ENCODE data around the gene PVR. TPM values are rescaled to one million over a fixed set of nuclear protein-coding genes. Genes with fewer than 3 reads are reported as not detected.

Gene PVR
- total and polyA plus RNA-seq, 9 of the 15 experiments (the other 6 are each of a cell fraction or from before 2014, with no cell fraction given) = 0.89 to 14.5 (median 9.8) TPM

- CTCF ChIA-PET (ENCODE audit: low intra/inter-chr PET ratio) = interaction anchor here (0.6 kb wide), 1 partner anchor 39 kb away, joined by 3 read pairs; no protein-coding TSS in a partner anchor
- Histone ChIP-seq H3K36me3 (ENCODE audit: control insufficient read depth, insufficient read depth, low read length) (no peaks in the 10 kb centered on the region), H3K27me3 (ENCODE audit: control insufficient read depth in 2 of 2, insufficient read depth in 2 of 2, low read length in 2 of 2) (no peaks in the 10 kb centered on the region; a peak in 2 of 5 replicates), H3K27ac (ENCODE audit: extremely low read depth, low read depth, low read length) (no peak overlapping the region), H3K9ac (ENCODE audit: insufficient read depth in 1 of 2, low read depth in 2 of 2, low read length in 2 of 2) (no peak overlapping the region), H3K4me3 (no peak overlapping the region), H2AFZ (ENCODE audit: low read depth, low read length) (no peak overlapping the region), H4K20me1 (replicated peaks; ENCODE audit: control insufficient read depth, insufficient read depth, low read length) (no peaks in the 10 kb centered on the region), H3K9me3 (replicated peaks; ENCODE audit: control insufficient read depth, insufficient read depth, low read depth, low read length) (no peaks in the 10 kb centered on the region), H3K9me1 (ENCODE audit: control insufficient read depth, insufficient read depth, low read length) (no peaks in the 10 kb centered on the region), H3K79me2 (ENCODE audit: control insufficient read depth, insufficient read depth, low read length) (no peaks in the 10 kb centered on the region), H3K4me1 (replicated peaks in 1 of 2; ENCODE audit: control insufficient read depth in 2 of 2, insufficient read depth in 2 of 2, low read length in 2 of 2) (no peaks in the 10 kb centered on the region; a peak in 1 of 5 replicates), H3K4me2 (ENCODE audit: insufficient read depth, low read length) (no peak overlapping the region)
- TF ChIP-seq ZNF764 (CRISPR knock-in tag; IDR thresholded peaks at IDR 0.05; ENCODE audit: low read depth) = no peak
- no peak for TF ChIP-seq RFX5 (IDR thresholded peaks at IDR 0.05; ENCODE audit: low read depth, low read length)
- no peak for TF ChIP-seq JUNB (CRISPR knock-in tag; conservative IDR thresholded peaks at IDR 0.05)
- no peak for TF ChIP-seq POLR3G (IDR thresholded peaks at IDR 0.05; ENCODE audit: extremely low read depth, insufficient read length, insufficient replicate concordance)
- TF ChIP-seq HDAC1 (IDR thresholded peaks at IDR 0.05) = no peak
- no peak for TF ChIP-seq BMI1 (IDR thresholded peaks at IDR 0.05; ENCODE audit: low read length)
- TF ChIP-seq TAF1 (IDR thresholded peaks at IDR 0.05; ENCODE audit: control insufficient read depth, extremely low read depth, insufficient read depth, low read length, severe bottlenecking) = no peak
- TF ChIP-seq REST (IDR thresholded peaks at IDR 0.05; ENCODE audit: borderline replicate concordance) = no peak
- TF ChIP-seq REST (CRISPR knock-in tag; IDR thresholded peaks at IDR 0.05; ENCODE audit: low read depth) = no peak
- POLR2A ChIA-PET = interaction anchor here (1.4 to 2.4 kb wide), 2 partner anchors 9 to 22 kb away, joined by 3 to 8 read pairs; no protein-coding TSS in a partner anchor
- no peak for DNase-seq (ENCODE audit: extremely low read depth in 1 of 4, low spot score in 3 of 4)
- in situ Hi-C loops (cut with MboI) (no loop called here), intact Hi-C loops (cut with micrococcal nuclease) (no loop called here)
- no peak for ATAC-seq
- FAIRE-seq = no peak
- WGBS (ENCODE audit: insufficient coverage, low coverage, missing lambda C conversion rate) = 66% methylated on average over 10 of the region's 10 CpGs
- no TSS peak for BruUV-seq (replicated peaks)
Measured at GRCh38 chr19:44614313-44614712, 29.4 kb upstream of the PVR start.
